Measurements from ENCODE around the gene DGKH.
"Not testable (repeated sequence)": the region's sequence is repeated elsewhere in the genome, so short reads cannot be mapped to it uniquely, and the experiment has no call there.

Gene DGKH

DNA sequence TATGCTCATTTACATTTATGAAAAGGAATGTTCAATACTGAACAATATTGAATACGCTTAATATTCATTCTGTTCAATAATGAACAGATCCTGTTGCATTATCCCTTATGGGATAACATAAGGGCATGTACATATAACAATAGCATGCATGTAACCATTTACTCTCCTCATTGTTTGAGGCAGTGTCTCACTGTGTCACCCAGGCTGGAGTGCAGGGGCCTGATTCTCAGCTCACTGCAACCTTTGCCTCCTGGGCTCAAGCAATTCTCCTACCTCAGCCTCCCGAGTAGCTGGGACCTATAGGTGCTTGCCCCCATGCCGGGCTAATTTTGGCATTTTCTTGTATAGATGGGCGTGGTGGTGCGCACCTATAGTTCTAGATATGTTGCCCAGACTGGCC, 4.8 kb upstream of the DGKH start:
- no peak for DNase-seq

DNA sequence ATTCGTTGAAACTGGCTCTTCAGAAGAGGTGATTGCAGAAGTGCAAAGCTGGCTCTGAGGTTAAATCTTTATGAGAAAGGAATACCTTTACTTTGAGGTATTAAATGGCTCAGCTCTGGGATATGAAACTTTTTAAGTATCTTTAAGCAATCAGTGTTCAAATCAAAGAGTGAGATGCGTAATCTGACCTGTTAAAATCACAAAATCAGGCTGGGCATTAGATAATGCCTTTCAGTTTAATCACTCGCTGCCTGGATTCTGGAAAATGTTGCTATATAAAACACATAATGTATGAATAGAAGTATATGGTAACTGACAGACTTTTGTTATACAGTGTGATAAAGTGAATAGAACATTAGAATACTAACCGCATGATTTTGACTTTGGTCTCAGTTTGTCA, 2.0 kb upstream of the DGKH start:
- DNase-seq = no peak

DNA sequence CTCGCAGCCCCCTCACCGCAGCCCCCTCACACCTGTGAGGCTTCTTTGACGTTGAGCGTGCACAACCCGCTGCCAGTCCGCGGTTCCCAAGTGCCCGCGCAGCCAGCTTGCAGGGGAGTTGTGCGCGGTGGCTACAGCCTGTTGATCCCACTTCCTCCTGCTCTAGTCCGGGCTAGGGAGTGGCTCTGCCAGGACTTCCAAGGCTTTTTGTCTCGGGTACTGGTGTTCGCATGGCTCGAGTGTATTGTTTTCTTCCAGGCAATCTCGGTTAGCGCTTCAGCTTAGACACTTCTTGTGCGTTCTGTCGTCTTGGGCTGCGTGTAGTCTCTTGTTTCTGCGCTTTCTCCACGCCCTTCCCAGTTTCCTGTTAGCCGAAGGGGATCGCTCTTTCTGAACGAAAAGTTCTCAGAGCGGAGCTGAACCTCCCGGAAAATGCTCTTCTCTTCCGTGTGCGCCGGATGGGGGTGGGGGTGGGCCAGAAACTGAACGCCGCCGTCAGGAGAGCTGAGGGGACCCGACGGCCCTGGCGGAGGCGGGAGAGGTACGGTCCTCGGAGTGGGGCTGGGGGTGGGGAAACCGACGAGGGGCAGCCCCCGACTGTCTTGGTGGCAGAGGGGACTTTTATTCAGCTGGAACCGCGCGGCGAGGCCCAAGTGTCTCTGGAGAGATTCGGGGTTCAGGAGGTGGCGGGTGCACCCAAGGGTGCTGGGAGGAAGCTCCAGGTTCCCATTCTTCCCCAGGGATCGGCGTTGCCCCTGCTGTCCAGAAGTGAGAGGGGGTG, 697 bp upstream of the DGKH start:
- no peak for DNase-seq

- no peak for DNase-seq
Observed at GRCh38 chr13:42048684-42049453, 421 bp downstream of the DGKH start.

- no peak for DNase-seq
Observed at GRCh38 chr13:42049454-42049813, 986 bp downstream of the DGKH start.

DNA sequence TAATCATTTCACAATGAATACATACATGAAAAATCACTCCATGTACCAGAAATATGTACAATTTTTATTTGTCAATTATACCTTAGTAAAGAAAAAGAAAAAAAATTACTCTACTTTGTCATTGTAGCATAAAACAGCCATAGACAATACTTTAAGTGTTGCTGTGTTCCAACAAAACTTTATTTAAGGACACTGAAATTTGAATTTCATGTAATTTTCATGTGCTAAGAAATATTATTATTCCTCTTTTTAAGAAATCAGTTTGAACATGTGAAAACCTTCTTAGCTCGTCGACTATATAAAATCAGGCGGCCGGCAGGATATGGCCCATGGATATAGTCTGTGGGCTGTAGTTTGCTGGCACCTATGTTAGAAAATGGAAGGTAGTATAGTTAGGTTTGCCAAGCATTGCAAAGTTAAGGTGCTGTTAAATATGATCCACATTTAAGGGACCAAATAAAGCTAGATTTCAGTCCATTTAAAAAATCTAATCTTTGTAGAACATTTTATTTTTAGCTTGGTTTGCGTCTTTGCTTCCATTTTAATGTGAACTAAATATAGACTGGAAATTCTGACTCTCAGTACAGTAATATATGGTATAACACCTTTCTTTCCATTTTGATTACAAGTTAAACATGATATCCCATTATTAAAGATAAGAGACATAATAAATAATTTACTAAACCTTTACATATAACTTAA, 6.5 kb downstream of the DGKH start:
- DNase-seq = no peak

DNA sequence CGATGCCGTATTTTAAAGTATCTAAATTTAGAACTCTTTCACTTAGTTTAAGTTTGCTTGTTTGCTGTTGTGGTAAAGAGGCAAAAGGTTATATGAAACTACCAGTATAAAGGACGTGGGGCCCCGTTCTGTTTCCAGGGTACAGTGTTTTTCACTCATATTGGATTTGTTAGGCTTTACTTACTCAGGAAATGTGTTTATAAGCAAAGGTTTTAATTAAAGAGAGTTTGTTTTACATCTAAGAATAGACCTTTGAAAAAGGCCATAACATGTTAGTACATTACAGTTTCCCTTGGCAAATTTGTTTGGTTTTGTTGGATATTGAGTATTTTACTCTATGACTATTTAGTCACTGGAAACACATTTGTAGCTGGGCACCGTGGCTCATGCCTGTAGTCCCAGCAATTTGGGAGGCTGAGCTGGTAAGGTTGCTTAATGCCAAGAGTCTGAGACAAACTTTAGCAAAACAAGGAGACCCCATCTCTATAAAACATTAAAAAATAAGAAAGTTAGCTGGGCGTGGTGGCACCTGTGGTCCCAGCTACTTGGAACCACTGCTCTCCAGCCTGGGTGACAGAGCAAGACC, 7.1 kb downstream of the DGKH start:
- no peak for DNase-seq

DNA sequence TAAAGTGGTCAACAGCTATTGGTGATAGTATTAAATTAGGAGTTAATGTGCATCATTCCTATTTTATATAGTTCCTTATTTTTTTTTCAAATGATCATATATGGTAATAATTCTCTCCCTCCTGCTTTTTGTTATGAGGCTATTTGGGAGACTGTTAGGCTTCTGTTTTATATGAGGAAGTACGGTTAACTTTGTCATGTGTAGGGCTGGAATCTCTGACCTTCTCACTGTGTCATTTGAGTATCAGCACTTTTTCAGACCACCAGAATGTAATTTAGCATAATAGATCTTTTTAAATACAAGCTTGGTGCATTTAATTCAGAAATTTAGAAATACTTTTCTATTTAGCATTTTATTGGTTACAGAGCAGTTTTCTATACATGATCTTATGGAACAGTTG, 7.7 kb downstream of the DGKH start:
- no peak for DNase-seq

DNA sequence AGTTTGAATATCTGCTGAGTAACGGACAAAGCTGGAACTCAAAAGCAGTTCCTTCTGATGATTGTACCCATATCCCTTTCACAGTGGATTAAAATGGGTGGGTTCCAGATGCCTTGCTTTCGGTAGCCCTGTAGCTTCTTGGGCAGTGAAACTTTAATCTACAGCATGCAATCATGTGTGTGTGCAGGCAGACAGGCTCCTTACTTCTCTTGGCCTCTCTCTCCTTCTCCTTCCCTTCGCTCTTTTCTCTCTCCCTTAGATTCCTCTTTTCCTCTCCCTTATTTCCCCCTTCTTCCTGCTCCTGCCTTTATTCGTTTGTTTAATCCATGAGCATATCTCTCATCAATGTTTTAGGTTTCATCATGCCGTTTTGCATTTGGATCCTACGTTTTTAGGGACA, 8.1 kb downstream of the DGKH start:
- DNase-seq = no peak

- no peak for DNase-seq
Observed at GRCh38 chr13:42057918-42058530, 9.6 kb downstream of the DGKH start.

DNA sequence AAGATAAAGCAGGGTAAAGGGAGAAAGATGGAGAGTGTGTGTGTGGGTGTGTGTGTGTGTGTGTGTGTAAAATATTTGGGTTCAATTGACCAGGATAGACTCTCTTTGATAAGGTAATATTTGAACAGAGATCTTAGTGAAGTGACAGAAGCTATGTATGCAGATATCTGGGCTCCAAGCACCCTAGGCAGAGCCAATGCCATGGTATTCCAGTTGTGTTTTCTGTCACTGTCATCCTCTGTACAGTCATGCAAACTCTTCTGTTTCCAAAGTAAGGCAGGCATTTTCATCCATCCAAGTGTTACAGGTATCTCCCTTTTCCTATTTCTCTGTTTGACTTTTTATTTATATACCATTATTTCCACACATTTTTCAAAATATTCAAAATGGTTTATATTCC, 13.5 kb downstream of the DGKH start:
- no peak for DNase-seq

DNA sequence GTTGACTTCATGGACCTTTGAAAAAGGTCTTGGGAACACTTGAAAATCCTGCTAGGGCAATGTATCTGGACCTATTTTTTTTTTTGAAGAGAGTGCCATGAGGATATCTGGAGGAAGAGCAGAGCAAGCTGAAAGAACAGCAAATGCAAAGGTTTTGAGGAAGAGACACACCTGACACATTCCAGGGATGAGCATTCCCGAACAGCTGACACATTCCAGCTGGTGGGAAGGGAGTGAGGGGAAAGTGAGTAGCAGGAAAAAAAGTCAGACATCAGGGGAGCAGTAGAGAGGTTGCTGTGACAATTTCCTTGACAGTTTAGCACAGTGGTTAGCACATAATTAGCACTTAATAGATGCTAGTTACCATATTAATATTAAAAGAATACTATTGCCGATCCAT, 14.7 kb downstream of the DGKH start:
- no peak for DNase-seq

- no peak for DNase-seq
Observed at GRCh38 chr13:42064259-42064658, 15.8 kb downstream of the DGKH start.

GRCh38 chr13:42064966-42065365, 16.5 kb downstream of the DGKH start:
- no peak for DNase-seq

- no peak for DNase-seq
Observed at GRCh38 chr13:42065414-42065813, 17.0 kb downstream of the DGKH start.

GRCh38 chr13:42066542-42066941, 18.1 kb downstream of the DGKH start:
- no peak for DNase-seq

DNA sequence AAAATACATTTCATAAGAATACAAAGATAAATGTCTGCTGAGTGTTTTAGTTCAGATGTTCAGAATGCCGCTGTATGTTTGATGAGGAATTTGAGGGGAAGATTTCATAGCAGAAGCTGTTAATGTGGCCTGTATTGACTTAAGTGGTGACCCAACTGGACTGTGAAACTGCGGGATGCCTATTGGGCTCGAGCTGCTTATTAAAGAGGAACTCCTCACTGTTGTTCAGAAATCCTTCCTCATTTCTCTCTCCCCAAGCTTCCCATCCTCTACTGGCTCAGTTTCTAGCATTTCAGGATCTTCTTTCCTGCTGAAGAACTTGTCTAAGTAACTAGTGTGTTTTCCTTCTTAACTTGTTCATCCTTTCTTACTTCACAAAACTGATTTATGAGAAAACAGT, 20.4 kb downstream of the DGKH start:
- DNase-seq = no peak

DNA sequence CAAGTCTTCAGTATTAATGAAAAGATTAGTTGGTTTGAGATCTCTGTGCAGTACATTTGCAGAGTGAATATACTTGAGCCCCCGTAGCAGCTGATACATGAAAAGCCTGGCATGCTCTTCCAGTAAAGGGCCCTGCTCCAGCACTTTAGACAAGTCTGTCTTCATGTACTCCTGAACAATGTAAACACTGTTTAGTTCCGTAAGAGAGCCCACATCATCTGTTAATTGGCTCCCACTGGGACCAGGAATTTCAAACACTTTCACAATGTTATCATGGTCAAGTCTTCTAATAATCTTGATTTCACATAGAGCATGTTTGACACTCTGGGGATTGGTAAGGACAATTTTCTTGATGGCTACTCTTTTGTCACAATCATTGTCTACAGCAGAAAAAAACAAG, 22.2 kb downstream of the DGKH start:
- not testable (repeated sequence) for DNase-seq

DNA sequence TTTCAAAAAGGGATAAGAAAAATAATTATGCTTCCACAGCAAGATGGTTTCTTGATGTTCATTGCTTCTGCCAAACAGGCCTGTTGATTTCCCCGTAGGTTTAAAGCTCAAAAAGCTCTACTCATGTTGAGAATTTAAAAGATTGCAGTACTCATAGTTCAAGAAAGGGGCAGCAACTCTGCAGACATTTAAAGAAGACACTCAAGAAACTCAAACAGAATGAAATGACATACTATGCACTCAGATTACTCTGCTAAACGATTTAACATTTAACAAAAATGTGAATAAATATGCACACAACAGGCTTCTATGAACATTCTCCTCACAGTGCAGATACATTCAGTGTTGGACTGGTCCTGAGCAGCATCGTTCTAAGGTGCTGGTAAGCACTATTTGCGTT, 22.7 kb downstream of the DGKH start:
- DNase-seq = not testable (repeated sequence)

DNA sequence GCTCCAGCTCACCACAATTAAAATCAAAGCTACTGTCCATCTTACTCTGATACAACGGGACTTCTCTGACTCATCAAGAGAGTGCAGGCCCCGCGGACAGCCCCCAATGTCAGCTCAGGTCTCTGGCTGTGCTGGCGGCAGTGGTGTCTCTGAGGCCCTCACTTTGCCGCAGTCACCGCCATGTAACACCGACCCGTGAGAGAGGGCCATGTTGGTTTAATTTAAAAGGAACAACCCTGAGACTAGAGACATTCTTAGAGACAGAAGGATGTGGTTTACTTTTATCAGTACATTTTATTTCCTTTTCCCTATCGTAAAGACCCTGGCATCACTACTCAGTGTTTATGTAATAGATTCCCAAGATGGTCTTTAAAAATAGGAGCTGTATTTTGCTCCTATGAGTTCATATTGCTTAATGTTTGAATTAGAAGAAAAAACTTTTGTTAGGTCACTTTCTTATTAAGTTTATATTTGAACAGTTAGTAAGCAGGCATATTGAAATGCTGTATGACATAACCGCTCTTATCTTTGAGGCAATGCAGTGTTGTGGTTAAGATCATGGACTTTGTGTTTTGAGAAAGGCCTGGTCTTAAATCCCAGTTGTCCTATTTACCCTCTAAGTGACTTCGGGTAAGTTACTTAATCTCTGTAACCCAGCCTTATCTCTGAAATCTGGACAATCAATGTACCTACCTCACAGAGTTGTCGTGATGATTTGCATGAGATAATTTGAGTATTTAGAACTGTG, 23.4 kb downstream of the DGKH start:
- no peak for DNase-seq

- DNase-seq = no peak
Observed at GRCh38 chr13:42073683-42074082, 25.2 kb downstream of the DGKH start.

- DNase-seq = no peak
Observed at GRCh38 chr13:42075517-42075916, 27.1 kb downstream of the DGKH start.

Measured in NCI-H1417 treated with DMSO at 0.1 percent for 48 hours (cell line).